H1 (cell line): ENCODE results near the gene SLC35D3.

Source experiments
- EZH2 ChIP-seq: fragments of 200-600 bp; sonication (generic); IDR thresholded peaks from 2 replicates; pipeline ENCODE4 v1.7.1; 2012; ENCODE audit warnings: low read depth, mild to moderate bottlenecking, moderate library complexity, low read length, inconsistent platforms; ENCODE audit not compliant: severe bottlenecking
- POLR2A ChIP-seq, 2 experiments: IDR thresholded peaks; 1 replicate in 1 of 2; 2 replicates in 1 of 2; pipeline ENCODE4 v1.6.1; 2011; ENCODE audit warnings: low read depth in 2 of 2, low read length in 2 of 2, mild to moderate bottlenecking in 2 of 2; ENCODE audit errors: control extremely low read depth in 1 of 2
- POLR2AphosphoS5 ChIP-seq: IDR thresholded peaks from 2 replicates; pipeline ENCODE4 v1.6.1; 2011; ENCODE audit warnings: low read depth, low read length
- TCF12 ChIP-seq: IDR thresholded peaks from 2 replicates; pipeline ENCODE4 v1.6.1; 2011; ENCODE audit warnings: low read depth, mild to moderate bottlenecking, low read length
- TF ChIP-seq, protein P1 (sequence below): IDR thresholded peaks from 2 replicates; pipeline ENCODE4 v1.6.1; 2011; ENCODE audit warnings: low read depth, mild to moderate bottlenecking, low read length; ENCODE audit not compliant: insufficient read depth
- TF ChIP-seq, protein P2 (sequence below), 3 experiments: IDR thresholded peaks; 1 replicate in 2 of 3; 2 replicates in 1 of 3; pipeline versions ENCODE4 v1.5.1 to v1.6.1; 2011; ENCODE audit warnings: low read length in 3 of 3, mild to moderate bottlenecking in 3 of 3, inconsistent platforms in 2 of 3, low read depth in 1 of 3, moderate library complexity in 1 of 3; ENCODE audit not compliant: insufficient read depth in 1 of 3; ENCODE audit errors: control extremely low read depth in 1 of 3

DNA sequence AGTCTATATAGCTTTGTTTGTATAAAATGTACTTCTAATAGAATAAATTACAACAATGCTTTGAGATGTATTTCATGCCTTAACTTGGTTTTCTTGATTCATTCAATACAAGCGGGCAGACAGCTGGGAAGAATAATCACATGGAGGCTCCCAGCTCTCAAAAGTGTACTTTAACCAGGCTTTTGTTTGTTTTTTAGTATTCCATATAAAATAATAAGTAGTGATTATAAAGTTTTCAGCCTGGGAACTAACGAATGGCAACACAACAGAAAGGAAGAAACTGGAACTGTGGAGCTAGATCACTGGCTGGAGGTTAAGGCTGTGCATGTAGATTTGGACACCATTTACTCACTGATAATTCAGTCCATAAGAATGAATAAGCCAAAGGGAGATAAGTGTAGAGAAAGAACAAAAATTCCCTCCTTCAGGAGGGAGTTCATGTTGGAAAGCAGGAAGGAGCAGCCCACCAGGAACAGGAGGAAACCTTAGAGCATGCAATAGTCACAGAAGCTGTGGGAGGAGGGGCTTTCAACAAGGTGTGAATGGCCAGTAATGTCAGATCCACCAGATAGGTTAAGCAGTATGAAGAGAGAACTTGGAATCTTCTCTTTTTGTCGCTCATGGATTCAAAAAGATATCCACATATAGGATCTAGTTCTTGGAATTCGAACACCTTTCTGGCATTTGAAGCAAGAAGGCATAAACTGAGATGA, 41.2 kb upstream of the SLC35D3 start:
- no peak for TF ChIP-seq POLR2A (IDR thresholded peaks at IDR 0.05; ENCODE audit: control extremely low read depth in 1 of 2, low read depth in 2 of 2, low read length in 2 of 2)
- no peak for TF ChIP-seq POLR2AphosphoS5
- no peak for TF ChIP-seq TCF12
- no peak for TF ChIP-seq EZH2
- TF ChIP-seq, protein P1, sequence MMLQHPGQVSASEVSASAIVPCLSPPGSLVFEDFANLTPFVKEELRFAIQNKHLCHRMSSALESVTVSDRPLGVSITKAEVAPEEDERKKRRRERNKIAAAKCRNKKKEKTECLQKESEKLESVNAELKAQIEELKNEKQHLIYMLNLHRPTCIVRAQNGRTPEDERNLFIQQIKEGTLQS, result no peak
- TF ChIP-seq, protein P2, sequence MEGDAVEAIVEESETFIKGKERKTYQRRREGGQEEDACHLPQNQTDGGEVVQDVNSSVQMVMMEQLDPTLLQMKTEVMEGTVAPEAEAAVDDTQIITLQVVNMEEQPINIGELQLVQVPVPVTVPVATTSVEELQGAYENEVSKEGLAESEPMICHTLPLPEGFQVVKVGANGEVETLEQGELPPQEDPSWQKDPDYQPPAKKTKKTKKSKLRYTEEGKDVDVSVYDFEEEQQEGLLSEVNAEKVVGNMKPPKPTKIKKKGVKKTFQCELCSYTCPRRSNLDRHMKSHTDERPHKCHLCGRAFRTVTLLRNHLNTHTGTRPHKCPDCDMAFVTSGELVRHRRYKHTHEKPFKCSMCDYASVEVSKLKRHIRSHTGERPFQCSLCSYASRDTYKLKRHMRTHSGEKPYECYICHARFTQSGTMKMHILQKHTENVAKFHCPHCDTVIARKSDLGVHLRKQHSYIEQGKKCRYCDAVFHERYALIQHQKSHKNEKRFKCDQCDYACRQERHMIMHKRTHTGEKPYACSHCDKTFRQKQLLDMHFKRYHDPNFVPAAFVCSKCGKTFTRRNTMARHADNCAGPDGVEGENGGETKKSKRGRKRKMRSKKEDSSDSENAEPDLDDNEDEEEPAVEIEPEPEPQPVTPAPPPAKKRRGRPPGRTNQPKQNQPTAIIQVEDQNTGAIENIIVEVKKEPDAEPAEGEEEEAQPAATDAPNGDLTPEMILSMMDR (IDR thresholded peaks at IDR 0.05; ENCODE audit: control extremely low read depth in 1 of 3, insufficient read depth in 1 of 3, low read depth in 1 of 3, low read length in 3 of 3), result no peak
